Esophagus squamous epithelium (tissue), 5 donors: ENCODE results near the gene CD93. TPM values are rescaled to one million over a fixed set of nuclear protein-coding genes. Genes with fewer than 3 reads are reported as not detected.

Experiments
- DNase-seq: peaks from one replicate; lab custom pipeline; 2025; lab: John Stamatoyannopoulos, UW
- H3K27ac ChIP-seq, 4 donors: fragments of 200-600 bp; sonication (generic); one replicate each; pipeline ENCODE4 v1.5.1; 2016 to 2019; ENCODE audit warnings: mild to moderate bottlenecking in 1 of 4
- H3K27me3 ChIP-seq, 4 donors: fragments of 200-600 bp; sonication (generic); 1 replicate in 3 of 4; 2 replicates in 1 of 4; pipeline versions ENCODE4 v1.5.1 to v1.6.0; 2017 to 2021; ENCODE audit warnings: antibody characterized with exemption in 1 of 4
- H3K36me3 ChIP-seq, 3 donors: fragments of 200-600 bp; sonication (generic); one replicate each; pipeline ENCODE4 v1.5.1; 2016 to 2019
- H3K4me1 ChIP-seq, 3 donors: fragments of 200-600 bp; sonication (generic); one replicate each; pipeline ENCODE4 v1.5.1; 2017 to 2019
- H3K4me3 ChIP-seq, 4 donors: fragments of 200-600 bp; sonication (generic); 1 replicate in 3 of 4; 2 replicates in 1 of 4; pipeline ENCODE4 v1.5.1; 2016 to 2019; ENCODE audit warnings: mild to moderate bottlenecking in 2 of 4, moderate library complexity in 1 of 4
- H3K9me3 ChIP-seq, 3 donors: fragments of 200-600 bp; sonication (generic); one replicate each; pipeline ENCODE4 v1.5.1; 2016 to 2019
- CTCF ChIP-seq, 6 experiments: fragments of 450-650 bp in 4 of 6; fragments of 200-600 bp in 2 of 6; sonication (generic) in 2 of 6; IDR thresholded peaks; one replicate each; pipeline ENCODE4 v1.5.1; 2016 to 2019; ENCODE audit warnings: antibody characterized with exemption in 6 of 6, mild to moderate bottlenecking in 4 of 6, moderate library complexity in 4 of 6
- POLR2A ChIP-seq, 4 donors: fragments of 450-650 bp; IDR thresholded peaks; one replicate each; pipeline ENCODE4 v1.6.1; 2017; ENCODE audit warnings: antibody characterized with exemption in 4 of 4, mild to moderate bottlenecking in 4 of 4, moderate library complexity in 3 of 4
- WGBS, 2 donors: methylation state at CpG; one replicate each; pipeline ENCODE4 v1.1.5; 2018; 5-methylcytosine and 5-hydroxymethylcytosine counted together
- intact Hi-C: fragments of 100-400 bp; cut with DNase I; formaldehyde crosslinking; loops from one replicate; pipeline ENCODE4 v1.15.0; 2022
- total RNA-seq, 4 donors: library from RNA; depleted of rRNA; stranded (reverse); fragments of >200 nt; gene quantifications; one replicate each; pipeline ENCODE4 v1.1.0, GENCODE V29; 2016
- donor health status: DM: yes; HTN: yes; CAD: no.

Gene CD93
- total RNA-seq, 4 donors from 2014 or later, result 4.5 to 22.9 (median 14.6) TPM

DNA sequence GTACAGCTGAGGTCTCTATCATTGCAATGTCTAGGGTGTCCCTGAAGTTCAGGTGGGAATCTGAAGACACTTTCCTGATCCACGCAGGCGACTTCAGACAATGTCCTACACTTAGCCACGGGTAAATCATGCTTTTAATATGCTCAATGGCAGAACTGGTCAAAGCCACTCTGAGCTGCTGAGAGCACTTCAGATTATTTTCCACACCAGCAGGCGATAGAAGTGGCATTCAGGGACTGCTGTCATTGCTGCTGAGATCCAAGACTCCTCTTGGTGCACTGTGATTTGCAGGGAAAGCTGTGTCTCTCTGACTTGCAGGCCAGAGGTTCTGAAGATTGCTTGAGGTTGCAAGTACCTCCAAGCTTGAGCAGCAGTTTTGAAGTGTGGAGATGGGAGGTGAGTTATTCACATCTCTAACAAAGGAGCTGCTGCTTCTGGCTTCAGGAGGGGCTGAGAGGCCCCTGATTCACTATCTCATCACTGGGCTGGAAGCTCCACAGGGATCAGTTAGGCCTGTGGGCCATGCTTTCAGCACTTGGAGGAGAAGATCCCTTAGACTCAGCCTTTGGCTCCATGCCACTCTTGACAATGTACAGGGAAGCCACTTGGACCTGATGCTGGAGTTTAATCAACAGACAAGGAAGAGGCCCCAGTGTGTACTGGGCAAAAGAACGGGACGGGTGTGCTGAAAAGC, 53.9 kb downstream of the CD93 start:
- WGBS, 2 donors, result 68 to 81% methylated on average over 4 to 6 of the region's 6 CpGs
- Histone ChIP-seq H3K27ac (no peak overlapping the region), H3K4me3 (no peak overlapping the region), H3K4me1 (peaks cover 0 to 13% (median 0%) of the 10 kb centered on the region in 3 donors), H3K9me3 (no peaks in the 10 kb centered on the region), H3K27me3 (peaks cover 0 to 57% (median 10%) of the 10 kb centered on the region in 4 donors), H3K36me3 (no peaks in the 10 kb centered on the region)
- DNase-seq, result no peak
- intact Hi-C loops, result loop anchor here (10.0 kb wide), 1 partner anchor 313 kb away; no protein-coding TSS in a partner anchor
- TF ChIP-seq POLR2A (IDR thresholded peaks at IDR 0.05), result no peak
- TF ChIP-seq CTCF (IDR thresholded peaks at IDR 0.05), result no peak

GRCh38 chr20:23031346-23031745, 54.8 kb downstream of the CD93 start:
- no peak for DNase-seq
- Histone ChIP-seq H3K4me1 (peaks cover 0 to 13% (median 0%) of the 10 kb centered on the region in 3 donors), H3K9me3 (no peaks in the 10 kb centered on the region), H3K27ac (no peak overlapping the region), H3K27me3 (peaks cover 0 to 58% (median 8%) of the 10 kb centered on the region in 4 donors), H3K4me3 (no peak overlapping the region), H3K36me3 (no peaks in the 10 kb centered on the region)
- intact Hi-C loops, result loop anchor here (10.0 kb wide), 1 partner anchor 313 kb away; no protein-coding TSS in a partner anchor
- TF ChIP-seq POLR2A (IDR thresholded peaks at IDR 0.05) (no peak), CTCF (IDR thresholded peaks at IDR 0.05) (no peak)
- 83 to 89% methylated on average over 4 to 6 of the region's 6 CpGs for WGBS, 2 donors

Other genes starting within 250 kb of the CD93 start
- not detected for gene SSTR4, start 51.0 kb downstream of the CD93 start, total RNA-seq
- gene THBD, start 36.7 kb downstream of the CD93 start, total RNA-seq, result 10 to 100 TPM; 54.9 to 93.4 (median 75.1) TPM